Ishikawa (cell line): Measurements from ENCODE around the gene JCAD.

Experiments used
- CEBPB ChIP-seq: IDR thresholded peaks from 2 replicates; pipeline ENCODE4 v1.6.1; 2012
- CREB1 ChIP-seq: IDR thresholded peaks from 2 replicates; pipeline ENCODE4 v1.6.1; 2012; ENCODE audit warnings: low read depth
- EGR1 ChIP-seq: IDR thresholded peaks from 2 replicates; pipeline ENCODE4 v1.6.1; 2012
- EP300 ChIP-seq: IDR thresholded peaks from 2 replicates; pipeline ENCODE4 v1.6.1; 2012; ENCODE audit warnings: borderline replicate concordance
- FOXM1 ChIP-seq: IDR thresholded peaks from 2 replicates; pipeline ENCODE4 v1.6.1; 2012; ENCODE audit warnings: low read depth, borderline replicate concordance
- NFIC ChIP-seq: IDR thresholded peaks from 2 replicates; pipeline ENCODE4 v1.6.1; 2012
- RAD21 ChIP-seq: IDR thresholded peaks from 2 replicates; pipeline ENCODE4 v1.6.1; 2012; ENCODE audit warnings: low read depth
- TAF1 ChIP-seq: IDR thresholded peaks from 2 replicates; pipeline ENCODE4 v1.6.1; 2012; ENCODE audit warnings: low read depth, mild to moderate bottlenecking
- TCF12 ChIP-seq: IDR thresholded peaks from 2 replicates; pipeline ENCODE4 v1.6.1; 2012; ENCODE audit warnings: low read depth
- TEAD4 ChIP-seq: IDR thresholded peaks from 2 replicates; pipeline ENCODE4 v1.6.1; 2012
- YY1 ChIP-seq: IDR thresholded peaks from 2 replicates; pipeline ENCODE4 v1.6.1; 2012; ENCODE audit warnings: low read depth
- ZBTB7A ChIP-seq: IDR thresholded peaks from 2 replicates; pipeline ENCODE4 v1.6.1; 2012; ENCODE audit warnings: low read depth
- TF ChIP-seq, protein P1 (sequence below): IDR thresholded peaks from 2 replicates; pipeline ENCODE4 v1.6.1; 2012
- TF ChIP-seq, protein P2 (sequence below): IDR thresholded peaks from 2 replicates; pipeline ENCODE4 v1.6.1; 2012; ENCODE audit warnings: low read depth, mild to moderate bottlenecking
- TF ChIP-seq, protein P3 (sequence below): IDR thresholded peaks from 2 replicates; pipeline ENCODE4 v1.6.1; 2012

Gene JCAD

DNA sequence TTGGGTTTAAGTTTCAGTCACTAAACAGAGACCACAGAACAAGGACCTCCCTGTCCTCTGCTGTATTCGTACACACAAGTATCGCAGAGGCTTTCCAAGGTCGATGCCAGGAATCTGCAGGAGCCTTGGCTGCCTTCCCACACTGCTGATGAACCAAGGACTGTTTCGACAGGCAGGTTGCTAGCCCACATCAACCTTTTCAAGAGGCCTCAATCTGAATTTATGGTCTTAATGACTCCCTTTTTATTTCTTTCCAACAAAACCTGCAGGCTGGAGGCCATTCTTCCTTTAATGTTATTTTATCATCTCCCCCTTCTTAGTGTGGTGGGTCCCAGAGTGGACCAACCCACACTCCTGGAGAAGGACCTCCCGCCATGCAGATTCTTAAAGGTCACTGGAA, 45.6 kb downstream of the JCAD start:
- TF ChIP-seq TCF12 = peak; percentile 22; the same call in 1 of the 2 replicates
- TF ChIP-seq ZBTB7A = no peak
- TF ChIP-seq NFIC = peak; percentile 89

DNA sequence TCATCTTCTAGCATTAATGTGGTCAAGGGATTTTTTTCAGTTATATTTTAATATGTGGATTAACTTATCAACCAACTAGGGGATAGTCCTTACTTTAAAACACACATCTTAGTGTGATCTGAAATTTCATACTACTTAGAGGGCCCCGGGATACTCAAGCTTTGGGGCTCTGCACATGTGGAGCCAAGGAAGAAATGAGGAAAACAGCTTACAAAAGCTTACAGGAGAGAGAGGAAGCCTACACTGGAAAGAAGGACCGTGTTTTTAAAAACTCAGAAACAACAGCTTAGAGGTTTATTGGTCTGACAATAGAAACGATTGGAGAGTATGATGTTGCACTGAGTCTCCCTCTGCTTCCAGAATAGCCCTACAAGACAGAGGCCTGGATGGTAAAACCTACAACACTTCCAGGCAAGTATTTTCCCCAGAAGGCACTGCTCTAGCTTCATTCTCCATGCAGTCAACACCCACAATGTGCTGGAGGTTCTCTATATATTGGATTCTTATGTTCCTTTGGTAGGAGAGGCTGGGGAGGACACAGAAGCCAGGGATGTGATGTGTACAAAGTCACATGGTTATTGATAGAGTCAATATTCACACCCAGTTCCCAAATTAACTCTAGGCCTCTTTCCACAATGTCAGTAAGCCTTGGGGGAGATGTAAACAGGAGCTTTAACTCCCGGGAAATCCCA, 47.3 kb downstream of the JCAD start:
- TF ChIP-seq CREB1 = no peak
- TF ChIP-seq YY1 = no peak
- no peak for TF ChIP-seq CEBPB
- TF ChIP-seq, protein P1, sequence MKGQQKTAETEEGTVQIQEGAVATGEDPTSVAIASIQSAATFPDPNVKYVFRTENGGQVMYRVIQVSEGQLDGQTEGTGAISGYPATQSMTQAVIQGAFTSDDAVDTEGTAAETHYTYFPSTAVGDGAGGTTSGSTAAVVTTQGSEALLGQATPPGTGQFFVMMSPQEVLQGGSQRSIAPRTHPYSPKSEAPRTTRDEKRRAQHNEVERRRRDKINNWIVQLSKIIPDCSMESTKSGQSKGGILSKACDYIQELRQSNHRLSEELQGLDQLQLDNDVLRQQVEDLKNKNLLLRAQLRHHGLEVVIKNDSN = no peak
- TF ChIP-seq TCF12 = no peak
- TF ChIP-seq EGR1 = no peak
- TF ChIP-seq RAD21 = no peak
- TF ChIP-seq, protein P2, sequence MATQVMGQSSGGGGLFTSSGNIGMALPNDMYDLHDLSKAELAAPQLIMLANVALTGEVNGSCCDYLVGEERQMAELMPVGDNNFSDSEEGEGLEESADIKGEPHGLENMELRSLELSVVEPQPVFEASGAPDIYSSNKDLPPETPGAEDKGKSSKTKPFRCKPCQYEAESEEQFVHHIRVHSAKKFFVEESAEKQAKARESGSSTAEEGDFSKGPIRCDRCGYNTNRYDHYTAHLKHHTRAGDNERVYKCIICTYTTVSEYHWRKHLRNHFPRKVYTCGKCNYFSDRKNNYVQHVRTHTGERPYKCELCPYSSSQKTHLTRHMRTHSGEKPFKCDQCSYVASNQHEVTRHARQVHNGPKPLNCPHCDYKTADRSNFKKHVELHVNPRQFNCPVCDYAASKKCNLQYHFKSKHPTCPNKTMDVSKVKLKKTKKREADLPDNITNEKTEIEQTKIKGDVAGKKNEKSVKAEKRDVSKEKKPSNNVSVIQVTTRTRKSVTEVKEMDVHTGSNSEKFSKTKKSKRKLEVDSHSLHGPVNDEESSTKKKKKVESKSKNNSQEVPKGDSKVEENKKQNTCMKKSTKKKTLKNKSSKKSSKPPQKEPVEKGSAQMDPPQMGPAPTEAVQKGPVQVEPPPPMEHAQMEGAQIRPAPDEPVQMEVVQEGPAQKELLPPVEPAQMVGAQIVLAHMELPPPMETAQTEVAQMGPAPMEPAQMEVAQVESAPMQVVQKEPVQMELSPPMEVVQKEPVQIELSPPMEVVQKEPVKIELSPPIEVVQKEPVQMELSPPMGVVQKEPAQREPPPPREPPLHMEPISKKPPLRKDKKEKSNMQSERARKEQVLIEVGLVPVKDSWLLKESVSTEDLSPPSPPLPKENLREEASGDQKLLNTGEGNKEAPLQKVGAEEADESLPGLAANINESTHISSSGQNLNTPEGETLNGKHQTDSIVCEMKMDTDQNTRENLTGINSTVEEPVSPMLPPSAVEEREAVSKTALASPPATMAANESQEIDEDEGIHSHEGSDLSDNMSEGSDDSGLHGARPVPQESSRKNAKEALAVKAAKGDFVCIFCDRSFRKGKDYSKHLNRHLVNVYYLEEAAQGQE = no peak
- no peak for TF ChIP-seq EP300
- TF ChIP-seq ZBTB7A = no peak
- TF ChIP-seq TAF1 = no peak
- TF ChIP-seq, protein P3, sequence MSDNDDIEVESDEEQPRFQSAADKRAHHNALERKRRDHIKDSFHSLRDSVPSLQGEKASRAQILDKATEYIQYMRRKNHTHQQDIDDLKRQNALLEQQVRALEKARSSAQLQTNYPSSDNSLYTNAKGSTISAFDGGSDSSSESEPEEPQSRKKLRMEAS = no peak
- no peak for TF ChIP-seq FOXM1
- no peak for TF ChIP-seq TEAD4
- no peak for TF ChIP-seq NFIC

DNA sequence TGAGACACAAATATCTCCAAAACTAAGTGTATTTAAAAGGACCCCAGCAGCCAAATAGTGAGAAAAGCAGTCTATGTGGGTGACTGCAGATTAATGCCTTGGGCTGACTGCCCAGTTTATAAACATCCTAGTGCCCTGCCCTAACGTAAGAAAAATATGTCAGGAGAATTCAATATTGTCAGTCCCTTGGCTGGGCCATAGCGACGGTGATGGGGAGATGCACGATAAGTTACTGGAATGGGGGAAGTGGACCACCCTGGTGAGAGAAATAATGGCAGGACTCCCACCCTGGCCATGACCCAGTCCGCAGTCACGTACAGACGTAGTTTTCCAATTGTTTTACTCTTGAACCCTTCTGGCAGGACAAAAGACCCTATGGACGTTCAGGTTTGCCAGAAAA, 48.0 kb downstream of the JCAD start:
- TF ChIP-seq RAD21 (no peak), FOXM1 (no peak)

DNA sequence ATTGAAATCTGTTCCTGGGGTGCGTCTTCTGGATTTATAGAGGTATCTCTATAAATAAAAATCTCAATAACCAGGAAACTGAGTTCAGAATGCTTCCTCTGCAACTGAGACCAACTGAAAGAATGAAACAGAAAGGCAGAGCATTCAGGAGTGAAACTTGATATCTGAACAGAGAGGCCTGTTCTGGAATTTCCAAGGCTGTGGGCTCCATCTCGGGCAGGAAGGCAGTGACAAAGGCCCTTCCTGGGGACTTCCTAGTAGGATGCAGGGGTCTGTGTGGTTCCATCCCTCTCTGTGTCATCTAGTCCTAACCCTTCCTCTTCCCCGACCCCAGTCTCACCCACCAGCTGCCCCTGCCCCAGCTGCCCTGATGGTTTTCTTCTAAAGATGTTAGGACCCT, 52.0 kb downstream of the JCAD start:
- TF ChIP-seq, protein P3 = no peak
- TF ChIP-seq YY1 (no peak), RAD21 (no peak), EGR1 (no peak), CEBPB (no peak), TAF1 (no peak), EP300 (no peak), CREB1 (no peak), ZBTB7A (no peak), NFIC (no peak), FOXM1 (no peak), TEAD4 (no peak)
- TF ChIP-seq, protein P2 = no peak

DNA sequence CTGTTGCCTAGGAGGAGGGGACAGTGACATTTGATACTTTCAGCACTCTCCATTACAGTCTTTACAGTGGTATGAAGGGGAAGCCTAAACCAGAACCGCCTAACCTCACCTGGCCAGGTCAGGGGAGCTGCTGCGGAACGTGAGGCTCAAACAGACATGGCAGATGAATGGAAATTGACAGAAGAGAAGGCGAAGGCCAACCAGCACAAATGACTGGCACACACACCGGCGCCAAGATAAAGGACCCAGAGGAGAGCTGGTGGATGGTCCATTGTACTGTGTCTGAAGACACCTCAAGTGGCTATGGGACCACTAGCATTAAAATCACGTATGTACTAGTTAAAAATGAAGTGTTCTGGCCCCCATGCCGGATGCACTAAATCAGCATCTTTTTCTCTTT, 53.0 kb downstream of the JCAD start:
- TF ChIP-seq, protein P1 = no peak
- no peak for TF ChIP-seq TAF1

DNA sequence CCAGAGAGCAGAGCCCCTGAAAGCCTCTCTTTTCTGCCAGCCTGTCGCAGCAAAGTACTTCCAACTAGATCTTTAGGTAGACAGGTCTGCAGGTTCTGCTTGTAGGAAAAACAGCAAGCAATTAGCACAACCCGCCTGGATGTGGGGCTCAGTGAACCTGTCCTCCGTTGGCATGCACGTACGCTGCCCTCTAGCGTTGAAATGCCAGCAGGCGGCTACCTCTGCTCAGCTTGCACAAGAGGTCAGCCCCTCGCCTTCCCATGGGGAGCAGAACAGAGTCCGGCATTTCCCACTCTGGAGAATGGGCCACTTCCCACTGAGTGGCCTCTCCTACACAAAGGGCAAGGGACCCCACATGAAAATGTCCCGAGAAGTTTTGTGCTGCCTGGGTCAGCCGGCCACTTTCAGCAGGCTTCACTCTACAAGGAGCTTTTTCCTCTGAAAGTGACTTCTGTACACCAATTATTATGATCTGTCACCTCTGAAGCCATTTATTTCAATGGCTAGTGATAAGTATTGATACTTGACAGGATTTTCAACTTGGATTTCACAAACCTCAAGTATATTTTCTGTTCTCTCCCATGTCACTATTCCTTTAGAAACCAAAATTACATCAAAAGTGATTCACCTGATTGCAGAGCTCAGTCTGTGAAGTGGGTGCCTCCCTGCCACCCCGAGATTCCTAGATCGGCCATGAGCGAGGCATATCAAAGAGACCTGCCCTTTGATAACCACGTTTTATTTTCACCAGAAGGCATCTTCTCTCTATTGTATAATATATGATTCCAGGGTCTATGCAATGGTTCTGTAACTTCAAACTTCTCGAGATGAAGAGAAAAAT, 56.7 kb downstream of the JCAD start:
- TF ChIP-seq RAD21 = peak; percentile 91
- TF ChIP-seq EP300 = no peak
- peak; percentile 64; the same call in 1 of the 2 replicates for TF ChIP-seq CEBPB
- peak; percentile 70 for TF ChIP-seq TEAD4
